ENCODE results near the gene GNB1L.

Gene GNB1L

GRCh38 chr22:19876314-19876940 is 21.8 kb upstream of the GNB1L start:
- no peak for DNase-seq (ENCODE audit: low read depth in 1 of 2, low spot score in 1 of 2)

DNA sequence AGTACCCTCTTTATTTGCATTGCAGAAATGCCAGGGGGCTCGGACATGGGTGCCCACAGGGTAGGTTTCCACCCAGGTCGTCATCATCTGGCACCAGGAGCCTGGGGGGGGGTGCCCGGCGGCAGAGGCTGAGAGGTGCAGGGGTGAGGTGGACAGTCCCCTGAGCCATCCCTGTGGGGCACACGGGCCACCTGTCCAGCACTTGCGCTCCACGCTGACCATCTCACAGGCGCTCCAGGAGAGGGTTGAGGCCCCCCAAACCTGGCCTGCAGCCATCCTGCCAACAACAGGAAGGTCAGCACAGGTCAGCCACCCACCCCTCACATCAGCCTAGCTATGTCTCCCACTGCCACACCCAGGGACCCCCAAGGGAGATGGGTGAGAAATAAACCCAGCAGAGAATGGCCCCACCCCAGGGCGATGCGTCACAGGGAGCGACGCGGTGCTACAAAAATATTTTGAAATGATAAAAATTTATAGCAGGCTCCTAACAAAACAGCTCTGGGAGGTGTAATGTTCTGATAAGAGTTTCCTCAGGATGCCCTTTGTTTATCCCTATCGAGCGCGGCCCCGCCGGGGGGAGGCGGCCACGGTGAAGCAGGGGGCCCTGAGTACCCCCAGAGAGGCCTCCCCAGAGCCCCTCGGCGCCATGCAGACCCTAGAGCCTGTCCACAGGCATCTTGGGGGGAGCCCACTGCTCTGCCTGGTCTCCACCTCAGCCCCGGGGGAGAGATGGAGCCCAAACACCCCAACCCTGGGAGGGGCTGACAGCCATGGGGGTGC is 21.0 kb upstream of the GNB1L start:
- DNase-seq (ENCODE audit: low read depth in 1 of 2, low spot score in 1 of 2): no peak

DNA sequence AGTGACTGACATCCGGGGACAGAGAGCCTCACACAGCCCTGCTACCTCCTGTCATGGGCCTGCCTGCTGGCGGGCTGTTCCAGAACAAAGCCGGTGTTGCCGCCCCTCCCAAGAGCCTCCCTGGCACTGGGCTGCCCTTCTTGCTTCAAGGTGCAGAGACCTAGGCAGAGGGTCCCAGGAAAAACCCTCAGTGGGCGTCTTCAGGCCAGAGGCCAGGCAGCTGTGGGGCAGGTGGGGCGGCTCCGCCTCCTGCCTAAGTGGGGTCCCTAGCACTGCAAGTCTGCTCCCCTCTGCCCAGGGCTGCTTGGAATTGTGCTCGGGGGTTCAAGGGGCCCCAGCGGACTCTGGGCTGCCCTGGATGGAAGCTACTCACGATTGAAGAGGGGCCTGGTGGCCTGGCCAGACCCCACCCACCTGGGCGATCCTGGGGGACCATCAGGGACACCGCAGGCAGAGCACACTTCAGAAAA is 20.4 kb upstream of the GNB1L start:
- no peak for DNase-seq (ENCODE audit: low read depth in 1 of 2, low spot score in 1 of 2)

GRCh38 chr22:19874307-19875060 is 19.8 kb upstream of the GNB1L start:
- no peak for DNase-seq (ENCODE audit: low read depth in 1 of 2, low spot score in 1 of 2)

- peak in 1 of 2 donors; percentile 3 for DNase-seq (ENCODE audit: low read depth in 1 of 2, low spot score in 1 of 2)
These were observed 19.3 kb upstream of the GNB1L start for GRCh38 chr22:19873960-19874306.

DNA sequence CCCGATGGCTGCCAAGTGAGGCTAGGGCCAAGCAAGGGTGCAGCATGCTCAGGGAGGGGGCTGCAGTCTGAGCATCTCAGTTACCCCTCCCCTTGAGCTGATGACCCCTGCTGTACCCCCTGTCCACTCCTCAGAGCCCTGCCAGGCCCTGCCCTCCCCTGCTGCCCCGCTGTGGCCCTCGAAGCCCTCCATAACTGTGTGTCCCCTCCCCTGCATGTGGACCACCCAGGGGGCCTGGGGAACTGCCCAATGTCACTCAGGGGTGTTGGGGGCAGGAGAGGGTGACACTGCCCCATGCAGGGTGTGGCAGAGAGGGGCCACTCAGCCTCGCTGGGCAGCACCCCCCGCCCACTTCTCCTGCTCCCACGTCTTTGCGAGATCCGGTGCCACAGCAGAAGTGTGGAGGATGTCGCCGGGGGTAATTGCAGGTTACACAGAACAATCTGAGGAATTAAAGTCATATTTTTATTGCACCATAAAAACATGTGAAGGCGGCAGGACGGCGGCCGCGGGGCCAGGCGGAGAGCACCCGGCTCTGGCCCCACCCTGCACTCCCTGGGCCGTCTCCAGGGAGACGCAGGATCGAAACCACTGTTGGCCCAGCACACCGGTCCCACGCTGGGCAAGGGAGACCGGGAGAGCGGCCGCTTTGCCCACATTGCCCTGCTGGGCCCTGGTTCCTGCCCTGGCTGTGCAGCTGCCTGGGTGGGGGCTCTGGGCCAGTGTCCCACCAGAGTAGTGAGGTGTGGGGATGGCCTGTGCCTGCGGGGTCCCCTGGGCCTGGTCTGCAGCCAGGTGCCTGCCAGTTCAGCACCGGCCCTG is 18.7 kb upstream of the GNB1L start:
- DNase-seq (ENCODE audit: low read depth in 1 of 2, low spot score in 1 of 2): peak in 1 of 2 donors; percentile 1

DNA sequence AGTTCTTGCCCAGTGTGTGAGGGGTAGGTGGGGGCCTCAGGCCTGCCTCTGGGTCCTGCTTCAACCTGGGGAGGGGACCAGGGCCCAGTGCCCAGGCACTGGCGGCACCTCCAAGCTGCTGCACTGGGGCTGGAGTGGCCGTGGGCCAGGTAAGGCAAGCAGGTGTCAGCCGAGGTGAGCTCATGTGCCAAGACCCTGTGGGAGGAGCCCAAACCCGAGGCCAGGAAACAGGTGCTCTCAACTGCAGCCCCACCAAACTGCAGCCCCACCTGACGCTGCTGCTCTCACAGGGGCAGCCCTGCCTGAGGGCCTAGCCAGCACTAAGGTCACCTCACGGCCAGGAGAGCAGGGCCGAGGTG is 18.1 kb upstream of the GNB1L start:
- peak in 1 of 2 donors; percentile 1 for DNase-seq (ENCODE audit: low read depth in 1 of 2, low spot score in 1 of 2)

DNA sequence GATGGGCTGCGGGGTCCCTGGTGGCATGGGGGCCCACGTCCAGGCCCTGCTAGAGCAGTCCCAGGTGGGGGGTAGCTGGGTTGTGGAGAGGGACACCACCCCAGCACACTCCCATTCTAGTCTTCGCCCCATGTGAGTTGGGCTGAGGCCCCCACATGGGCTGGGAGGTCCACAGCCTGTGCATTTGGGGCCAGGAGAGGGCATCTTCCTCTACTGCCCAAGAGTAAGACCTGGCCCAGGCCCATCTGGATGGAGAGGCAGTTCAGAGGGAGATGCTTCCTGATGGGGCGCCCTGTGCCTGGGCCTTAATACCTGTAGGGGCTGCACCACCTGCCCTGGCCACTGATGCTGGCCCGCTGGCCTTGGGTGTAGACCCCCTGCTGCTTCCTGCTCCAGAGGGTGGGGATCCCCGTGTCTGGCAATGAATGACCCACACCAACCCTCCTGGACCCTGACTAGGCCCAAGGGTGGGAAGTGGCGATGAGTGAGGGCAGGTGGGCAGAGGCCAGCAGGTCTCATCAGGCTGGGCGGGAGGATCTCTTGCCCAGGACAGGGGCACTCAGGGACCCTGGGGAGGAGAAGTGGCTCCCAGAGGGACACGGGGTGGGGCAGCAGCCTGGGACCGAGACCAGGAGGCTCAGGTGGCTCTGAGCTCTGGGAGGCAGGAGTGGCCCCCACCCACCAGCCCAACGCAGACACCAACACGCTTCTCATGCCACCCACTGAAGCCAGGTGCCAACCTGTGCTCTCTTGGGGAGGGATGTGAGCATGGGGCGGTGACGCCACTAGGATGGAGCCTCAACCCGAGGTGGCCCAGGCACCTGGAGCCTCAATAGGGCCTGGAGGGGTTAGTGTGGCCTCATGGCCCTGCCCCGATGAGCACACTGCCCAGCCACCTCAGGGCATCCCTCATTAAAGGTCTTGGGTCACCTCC is 17.4 kb upstream of the GNB1L start:
- DNase-seq (ENCODE audit: low read depth in 1 of 2, low spot score in 1 of 2): peak in 1 of 2 donors; percentile 1

DNA sequence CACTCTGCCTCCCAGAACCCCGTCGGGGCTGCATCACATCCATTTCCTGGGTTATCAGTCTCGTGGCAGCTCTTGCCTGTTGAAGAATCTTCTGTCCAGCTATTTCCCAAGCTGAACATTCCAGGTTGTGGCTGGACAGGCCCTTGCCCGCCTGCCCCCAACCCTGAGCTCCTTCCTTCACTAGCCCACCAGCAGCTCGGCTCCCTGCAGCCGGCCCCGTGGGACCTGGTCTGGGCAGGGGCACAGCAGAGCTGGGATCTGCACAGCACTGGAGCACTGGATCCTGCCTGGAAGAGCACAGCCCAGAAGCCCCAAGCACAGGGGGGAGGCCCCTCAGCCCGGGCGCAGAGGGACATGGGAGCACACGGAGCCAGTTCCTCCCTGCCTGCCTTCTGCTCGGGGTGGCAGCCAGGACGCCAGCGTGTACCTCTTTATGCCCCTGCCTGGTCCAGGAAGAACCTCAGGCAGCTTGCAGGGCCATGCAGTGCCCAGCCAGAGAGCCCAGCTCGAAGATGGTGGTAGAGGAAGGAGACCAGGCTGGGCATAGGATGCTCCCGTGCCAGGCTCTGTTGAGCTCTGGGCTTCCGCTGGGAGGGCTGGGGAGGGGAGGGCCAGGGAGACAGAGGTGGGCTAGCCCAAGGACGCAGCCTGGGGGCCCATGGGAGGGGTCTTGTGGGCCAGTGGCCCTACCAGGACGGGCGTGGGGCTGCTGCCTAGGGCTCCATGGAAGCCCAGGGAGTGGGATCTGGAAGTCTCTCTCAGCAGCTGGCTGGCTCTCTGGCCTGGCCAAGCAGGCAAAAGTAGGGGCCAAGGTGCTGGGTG is 16.6 kb upstream of the GNB1L start:
- no peak for DNase-seq (ENCODE audit: low read depth in 1 of 2, low spot score in 1 of 2)

GRCh38 chr22:19870153-19871022 is 15.7 kb upstream of the GNB1L start:
- no peak for DNase-seq (ENCODE audit: low read depth in 1 of 2, low spot score in 1 of 2)

GRCh38 chr22:19869497-19870152 is 15.0 kb upstream of the GNB1L start:
- DNase-seq (ENCODE audit: low read depth in 1 of 2, low spot score in 1 of 2): peak in 1 of 2 donors; percentile 2

- DNase-seq (ENCODE audit: low read depth in 1 of 2, low spot score in 1 of 2): peak in 1 of 2 donors; percentile 2
These were observed 14.2 kb upstream of the GNB1L start for GRCh38 chr22:19868773-19869471.

DNA sequence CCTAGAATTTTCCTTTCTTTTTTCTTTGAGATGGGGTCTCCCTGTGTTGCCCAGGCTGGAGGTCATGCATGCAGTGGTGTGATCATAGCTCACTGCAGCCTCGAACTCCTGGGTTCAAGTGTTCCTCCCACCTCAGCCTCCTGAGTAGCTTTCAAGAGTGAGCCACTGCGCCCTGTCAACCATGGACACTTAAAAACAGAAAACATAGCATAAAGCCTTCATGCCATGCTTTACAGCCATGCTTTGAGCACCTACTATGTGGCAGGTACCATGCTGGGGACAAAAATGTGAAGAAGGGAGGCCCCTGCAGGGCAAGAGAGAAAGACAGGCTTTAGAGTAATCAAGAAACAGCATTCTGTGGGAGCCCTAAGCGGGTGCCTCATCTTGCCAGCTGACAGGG is 13.7 kb upstream of the GNB1L start:
- DNase-seq (ENCODE audit: low read depth in 1 of 2, low spot score in 1 of 2): peak in 1 of 2 donors; percentile 0

DNA sequence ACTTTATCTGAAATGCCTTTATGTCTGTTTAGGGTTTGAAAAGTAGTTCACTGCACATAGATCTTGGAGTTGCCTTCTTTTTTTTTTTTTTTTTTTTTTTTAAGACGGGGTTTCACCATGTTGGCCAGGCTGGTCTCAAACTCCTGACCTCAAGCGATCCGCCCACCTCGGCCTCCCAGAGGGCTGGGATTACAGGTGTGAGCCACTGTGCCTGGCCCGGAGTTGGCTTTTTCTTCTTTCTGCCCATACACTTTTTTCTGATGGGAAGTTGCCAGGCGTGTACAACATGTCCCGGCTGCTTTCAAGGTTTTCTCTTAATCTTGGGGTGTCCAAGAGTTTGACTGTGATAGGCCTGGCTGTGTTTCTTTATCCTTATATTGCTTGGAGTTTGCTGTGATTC is 12.9 kb upstream of the GNB1L start:
- no peak for DNase-seq (ENCODE audit: low read depth in 1 of 2, low spot score in 1 of 2)

DNA sequence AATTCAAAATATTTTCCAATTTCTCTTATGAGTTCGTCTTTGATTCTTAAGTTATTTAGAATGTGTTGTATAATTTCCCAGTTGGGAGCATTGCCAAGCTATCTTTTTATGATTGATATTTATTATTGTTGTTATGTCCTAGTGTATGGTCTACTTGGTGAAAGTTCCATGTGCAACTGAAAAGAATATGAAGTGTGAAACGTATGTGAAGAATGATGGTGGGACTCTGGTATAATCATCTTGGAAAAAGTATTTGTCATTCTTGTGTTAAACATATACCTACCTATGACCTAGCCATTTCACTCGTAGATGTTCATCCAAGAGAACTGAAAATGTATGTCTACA is 12.0 kb upstream of the GNB1L start:
- no peak for DNase-seq (ENCODE audit: low read depth in 1 of 2, low spot score in 1 of 2)

DNA sequence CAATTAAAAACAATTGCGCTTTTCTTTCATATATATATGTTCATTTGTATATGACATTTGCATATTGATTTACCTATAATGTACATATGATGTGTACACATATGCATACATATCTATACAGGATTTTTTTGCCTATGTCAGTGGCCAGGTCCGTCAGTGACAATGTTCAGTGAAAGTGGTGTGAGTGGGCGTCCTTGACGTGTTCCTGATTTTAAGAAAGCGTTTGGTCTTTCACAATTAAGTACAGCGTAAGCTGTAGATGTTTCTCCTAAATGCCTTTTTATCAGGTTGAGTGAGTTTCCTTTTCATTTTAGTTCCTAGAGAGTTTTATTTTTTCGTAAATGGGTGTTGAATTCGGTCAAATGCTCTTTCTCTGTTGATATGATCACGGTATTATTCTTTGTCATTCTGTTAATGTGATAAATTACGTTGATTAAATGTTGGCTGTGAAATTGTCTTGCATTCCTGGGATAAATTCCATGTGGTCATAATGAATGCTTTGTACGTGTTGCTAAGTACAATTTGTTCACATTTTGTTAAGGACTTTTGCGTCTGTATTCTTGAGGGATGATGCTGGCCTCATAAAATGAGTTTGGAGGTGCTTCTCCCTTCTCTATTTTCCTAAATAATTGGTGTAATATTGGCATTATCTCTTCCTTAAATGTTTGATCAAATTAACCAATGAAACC is 10.6 kb upstream of the GNB1L start:
- DNase-seq (ENCODE audit: low read depth in 1 of 2, low spot score in 1 of 2): no peak
